Measurements from ENCODE around the gene ZNF79. TPM values are rescaled to one million over a fixed set of nuclear protein-coding genes. Genes with fewer than 3 reads are reported as not detected.
A peak's percentile ranks its signal among the peaks of the same experiment; 100 is the strongest.
"Not testable (repeated sequence)": the region's sequence is repeated elsewhere in the genome, so short reads cannot be mapped to it uniquely, and the experiment has no call there.

Gene ZNF79
- total and polyA plus RNA-seq, 2 donors from 2014 or later, result 2.1 to 9.1 TPM

- no peak overlapping the region for H3K27ac ChIP-seq (ENCODE audit: low read depth in 2 of 2, low read length in 2 of 2)
- intact Hi-C loops (cut with DNase I), result no loop called here
- peaks cover 2 to 25% (median 21%) of the 10 kb centered on the region in 3 donors for H3K36me3 ChIP-seq (ENCODE audit: control insufficient read depth in 2 of 3, insufficient read depth in 3 of 3, low read length in 3 of 3)
Observed at GRCh38 chr9:127463382-127463781, 39.2 kb downstream of the ZNF79 start.

GRCh38 chr9:127463911-127464310 lies 39.7 kb downstream of the ZNF79 start:
- intact Hi-C loops (cut with DNase I), result no loop called here
- Histone ChIP-seq H3K4me1 (ENCODE audit: control insufficient read depth in 2 of 3, insufficient read depth in 2 of 3, low read depth in 1 of 3, low read length in 3 of 3) (no peaks in the 10 kb centered on the region), H3K36me3 (ENCODE audit: control insufficient read depth in 2 of 3, insufficient read depth in 3 of 3, low read length in 3 of 3) (peaks cover 2 to 25% (median 21%) of the 10 kb centered on the region in 3 donors), H3K9me3 (ENCODE audit: control insufficient read depth in 2 of 3, insufficient read depth in 1 of 3, low read length in 3 of 3) (no peaks in the 10 kb centered on the region), H3K27me3 (ENCODE audit: control insufficient read depth, insufficient read depth, low read length) (no peaks in the 10 kb centered on the region), H3K9ac (ENCODE audit: low read length in 3 of 3) (no peak overlapping the region), H3K27ac (ENCODE audit: low read depth in 2 of 2, low read length in 2 of 2) (no peak overlapping the region), H3K4me3 (ENCODE audit: low read length in 3 of 3) (no peak overlapping the region)
- TF ChIP-seq, protein P1, sequence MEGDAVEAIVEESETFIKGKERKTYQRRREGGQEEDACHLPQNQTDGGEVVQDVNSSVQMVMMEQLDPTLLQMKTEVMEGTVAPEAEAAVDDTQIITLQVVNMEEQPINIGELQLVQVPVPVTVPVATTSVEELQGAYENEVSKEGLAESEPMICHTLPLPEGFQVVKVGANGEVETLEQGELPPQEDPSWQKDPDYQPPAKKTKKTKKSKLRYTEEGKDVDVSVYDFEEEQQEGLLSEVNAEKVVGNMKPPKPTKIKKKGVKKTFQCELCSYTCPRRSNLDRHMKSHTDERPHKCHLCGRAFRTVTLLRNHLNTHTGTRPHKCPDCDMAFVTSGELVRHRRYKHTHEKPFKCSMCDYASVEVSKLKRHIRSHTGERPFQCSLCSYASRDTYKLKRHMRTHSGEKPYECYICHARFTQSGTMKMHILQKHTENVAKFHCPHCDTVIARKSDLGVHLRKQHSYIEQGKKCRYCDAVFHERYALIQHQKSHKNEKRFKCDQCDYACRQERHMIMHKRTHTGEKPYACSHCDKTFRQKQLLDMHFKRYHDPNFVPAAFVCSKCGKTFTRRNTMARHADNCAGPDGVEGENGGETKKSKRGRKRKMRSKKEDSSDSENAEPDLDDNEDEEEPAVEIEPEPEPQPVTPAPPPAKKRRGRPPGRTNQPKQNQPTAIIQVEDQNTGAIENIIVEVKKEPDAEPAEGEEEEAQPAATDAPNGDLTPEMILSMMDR (IDR thresholded peaks at IDR 0.05; ENCODE audit: borderline replicate concordance, extremely low read depth, insufficient read depth), result no peak
- DNase-seq, result peak in 2 of 5 donors; percentile 13 to 17
- no peak for FAIRE-seq

More at GRCh38 chr9:127463382-127463781, 39.2 kb downstream of the ZNF79 start:
- H3K9ac ChIP-seq (ENCODE audit: low read length in 3 of 3), result no peak overlapping the region
- FAIRE-seq, result no peak
- H3K4me3 ChIP-seq (ENCODE audit: low read length in 3 of 3), result no peak overlapping the region
- H3K4me1 ChIP-seq (ENCODE audit: control insufficient read depth in 2 of 3, insufficient read depth in 2 of 3, low read depth in 1 of 3, low read length in 3 of 3), result no peaks in the 10 kb centered on the region
- TF ChIP-seq, protein P1 (IDR thresholded peaks at IDR 0.05; ENCODE audit: borderline replicate concordance, extremely low read depth, insufficient read depth), result no peak
- no peaks in the 10 kb centered on the region for H3K27me3 ChIP-seq (ENCODE audit: control insufficient read depth, insufficient read depth, low read length)
- DNase-seq, result no peak
- H3K9me3 ChIP-seq (ENCODE audit: control insufficient read depth in 2 of 3, insufficient read depth in 1 of 3, low read length in 3 of 3), result no peaks in the 10 kb centered on the region

GRCh38 chr9:127466407-127466917 lies 42.3 kb downstream of the ZNF79 start:
- peaks cover 2 to 21% (median 18%) of the 10 kb centered on the region in 3 donors for H3K36me3 ChIP-seq (ENCODE audit: control insufficient read depth in 2 of 3, insufficient read depth in 3 of 3, low read length in 3 of 3)
- H3K4me1 ChIP-seq (ENCODE audit: control insufficient read depth in 2 of 3, insufficient read depth in 2 of 3, low read depth in 1 of 3, low read length in 3 of 3); H3K27me3 ChIP-seq (ENCODE audit: control insufficient read depth, insufficient read depth, low read length); H3K9ac ChIP-seq (ENCODE audit: low read length in 3 of 3); H3K4me3 ChIP-seq (ENCODE audit: low read length in 3 of 3); DNase-seq; FAIRE-seq; H3K9me3 ChIP-seq (ENCODE audit: control insufficient read depth in 2 of 3, insufficient read depth in 1 of 3, low read length in 3 of 3); H3K27ac ChIP-seq (ENCODE audit: low read depth in 2 of 2, low read length in 2 of 2); intact Hi-C loops (cut with DNase I): not testable (repeated sequence)

GRCh38 chr9:127467621-127468020 lies 43.4 kb downstream of the ZNF79 start:
- no peaks in the 10 kb centered on the region for H3K9me3 ChIP-seq (ENCODE audit: control insufficient read depth in 2 of 3, insufficient read depth in 1 of 3, low read length in 3 of 3)
- no peaks in the 10 kb centered on the region for H3K4me1 ChIP-seq (ENCODE audit: control insufficient read depth in 2 of 3, insufficient read depth in 2 of 3, low read depth in 1 of 3, low read length in 3 of 3)
- no peaks in the 10 kb centered on the region for H3K27me3 ChIP-seq (ENCODE audit: control insufficient read depth, insufficient read depth, low read length)
- peaks cover 0 to 11% (median 9%) of the 10 kb centered on the region in 3 donors for H3K36me3 ChIP-seq (ENCODE audit: control insufficient read depth in 2 of 3, insufficient read depth in 3 of 3, low read length in 3 of 3)
- FAIRE-seq (no peak), DNase-seq (no peak)
- TF ChIP-seq, protein P1 (IDR thresholded peaks at IDR 0.05; ENCODE audit: borderline replicate concordance, extremely low read depth, insufficient read depth), result no peak
- no peak overlapping the region for H3K4me3 ChIP-seq (ENCODE audit: low read length in 3 of 3)
- intact Hi-C loops (cut with DNase I), result no loop called here
- H3K27ac ChIP-seq (ENCODE audit: low read depth in 2 of 2, low read length in 2 of 2), result no peak overlapping the region
- H3K9ac ChIP-seq (ENCODE audit: low read length in 3 of 3), result no peak overlapping the region
